ENCODE results near the gene PRND. TPM values are rescaled to one million over a fixed set of nuclear protein-coding genes. Genes with fewer than 3 reads are reported as not detected.

Gene PRND
- total and polyA plus RNA-seq, 2 of the 8 experiments (the other 6 are each of a cell fraction or from before 2014, with no cell fraction given), result 0.09 to 0.11 TPM

- no peak for TF ChIP-seq FOSL1 (IDR thresholded peaks at IDR 0.05; ENCODE audit: insufficient read depth, low read depth, low read length)
- TF ChIP-seq EZH2 (IDR thresholded peaks at IDR 0.05; ENCODE audit: low read depth, low read length, severe bottlenecking), result no peak
- no peak for TF ChIP-seq JUND (IDR thresholded peaks at IDR 0.05; ENCODE audit: low read length)
- no peak for TF ChIP-seq SIRT6 (IDR thresholded peaks at IDR 0.05; ENCODE audit: low read length)
- no peak for TF ChIP-seq PHF8 (conservative IDR thresholded peaks at IDR 0.05; ENCODE audit: low read depth, low read length)
These were observed 43.1 kb downstream of the PRND start (continued) for GRCh38 chr20:4764805-4765204.
